Amniotic epithelial cell (primary cell): ENCODE measurements around the gene POLR3A.
"Not testable (repeated sequence)": the region's sequence is repeated elsewhere in the genome, so short reads cannot be mapped to it uniquely, and the experiment has no call there.

ENCODE experiments used
- DNase-seq: peaks from one replicate; pipeline ENCODE4 v3.0.0-alpha.2; 2010; ENCODE audit warnings: low read depth

The POLR3A gene

GRCh38 chr10:78019264-78019663, 10.1 kb downstream of the POLR3A start:
- no peak for DNase-seq

DNA sequence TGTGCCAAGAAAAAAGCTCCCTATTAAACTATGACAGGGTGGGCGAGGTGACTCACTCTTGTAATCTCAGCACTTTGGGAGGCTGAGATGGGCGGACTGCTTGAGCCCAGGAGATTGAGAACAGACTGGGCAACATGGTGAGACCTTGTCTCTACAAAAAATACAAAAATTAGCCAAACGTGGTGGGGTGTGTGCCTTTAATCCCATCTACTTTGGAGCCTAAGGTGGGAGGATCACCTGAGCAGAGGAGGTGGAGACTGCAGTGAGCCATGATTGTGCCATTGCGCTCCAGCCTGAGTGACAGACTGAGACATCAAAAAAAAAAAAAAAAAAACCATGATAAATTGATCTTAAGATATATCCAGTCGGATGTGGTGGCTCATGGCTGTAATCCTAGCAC, 11.5 kb downstream of the POLR3A start:
- no peak for DNase-seq

DNA sequence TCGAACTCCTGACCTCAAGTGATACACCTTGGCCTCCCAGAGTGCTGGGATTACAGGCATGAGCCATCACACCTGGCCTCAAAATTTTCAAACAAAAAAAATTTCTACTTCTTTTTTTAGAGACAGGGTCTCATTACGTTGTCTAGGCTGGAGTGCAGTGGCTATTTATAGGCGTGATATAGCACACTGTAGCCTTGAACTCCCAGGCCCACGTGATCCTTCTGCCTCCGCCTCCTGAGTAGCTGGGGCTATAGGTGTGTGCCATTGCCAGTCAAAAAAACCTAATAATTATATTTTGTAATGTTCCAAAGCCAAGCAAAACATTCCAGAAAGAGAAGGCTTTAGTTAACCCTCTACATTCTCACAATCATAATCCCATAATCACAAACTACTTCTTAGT, 13.8 kb downstream of the POLR3A start:
- DNase-seq: no peak

- DNase-seq: no peak
These were observed 15.8 kb downstream of the POLR3A start for GRCh38 chr10:78013564-78013963.

- no peak for DNase-seq
These were observed 18.2 kb downstream of the POLR3A start for GRCh38 chr10:78011065-78011464.

DNA sequence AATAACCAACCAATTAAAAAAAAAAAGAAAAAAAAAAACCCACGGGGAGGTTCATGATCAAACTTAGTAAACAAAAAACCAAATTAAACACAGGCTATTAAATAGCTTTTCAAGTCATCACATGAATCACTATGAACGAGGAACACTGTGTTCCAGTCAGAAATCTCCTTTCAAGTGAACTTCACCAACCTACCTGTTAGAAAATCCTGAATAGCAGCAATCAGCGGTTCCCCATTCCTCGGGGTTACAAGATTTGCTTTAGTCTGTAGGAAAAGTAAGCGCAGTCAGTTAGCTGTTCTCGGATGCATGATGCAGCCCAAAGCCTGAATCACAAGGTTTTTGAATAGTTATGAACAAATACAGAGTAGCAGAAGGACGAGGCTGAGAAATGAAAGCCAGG, 19.0 kb downstream of the POLR3A start:
- no peak for DNase-seq

DNA sequence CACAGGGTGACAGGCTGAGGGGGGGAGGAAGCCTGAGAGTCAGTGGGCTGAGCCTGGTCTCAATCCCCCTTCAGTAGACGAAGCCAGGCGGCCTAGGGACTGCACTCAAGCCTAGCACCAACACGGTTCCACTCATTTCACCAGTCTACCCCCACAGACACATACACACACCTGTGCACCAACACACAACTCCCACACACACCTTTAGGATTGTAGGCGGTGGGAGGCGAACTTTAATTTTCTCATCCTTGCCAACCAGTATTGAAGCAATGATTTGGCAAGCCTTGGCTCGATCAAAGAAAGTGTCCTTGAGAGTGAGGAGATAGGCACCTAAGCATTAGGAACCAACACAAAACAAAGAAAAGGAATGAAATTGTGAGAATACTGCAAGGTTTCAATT, 19.7 kb downstream of the POLR3A start:
- no peak for DNase-seq

DNA sequence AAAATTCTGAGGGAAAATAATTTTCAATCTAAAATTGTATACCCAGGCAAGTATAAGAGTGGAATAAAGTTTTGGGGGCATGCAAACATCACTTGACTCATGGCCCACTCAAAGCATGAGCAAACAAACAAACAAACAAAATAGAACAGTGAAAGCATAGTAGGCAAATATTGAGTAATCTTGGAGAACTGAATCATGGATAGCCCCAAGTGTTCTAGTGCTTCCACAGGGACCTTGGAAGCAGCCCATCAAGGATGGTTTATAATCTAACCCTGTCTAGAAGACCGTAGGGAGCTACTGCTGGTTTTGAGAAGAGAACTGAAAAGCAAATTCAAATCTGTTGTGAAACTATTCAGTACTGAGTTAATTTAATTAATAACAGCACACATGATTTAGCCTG, 22.1 kb downstream of the POLR3A start:
- no peak for DNase-seq

- DNase-seq: no peak
These were observed 24.9 kb downstream of the POLR3A start for GRCh38 chr10:78004215-78005026.

- peak; percentile 6 for DNase-seq
These were observed 26.6 kb downstream of the POLR3A start for GRCh38 chr10:78002541-78003288.

GRCh38 chr10:78000956-78001472, 28.3 kb downstream of the POLR3A start:
- DNase-seq: no peak

DNA sequence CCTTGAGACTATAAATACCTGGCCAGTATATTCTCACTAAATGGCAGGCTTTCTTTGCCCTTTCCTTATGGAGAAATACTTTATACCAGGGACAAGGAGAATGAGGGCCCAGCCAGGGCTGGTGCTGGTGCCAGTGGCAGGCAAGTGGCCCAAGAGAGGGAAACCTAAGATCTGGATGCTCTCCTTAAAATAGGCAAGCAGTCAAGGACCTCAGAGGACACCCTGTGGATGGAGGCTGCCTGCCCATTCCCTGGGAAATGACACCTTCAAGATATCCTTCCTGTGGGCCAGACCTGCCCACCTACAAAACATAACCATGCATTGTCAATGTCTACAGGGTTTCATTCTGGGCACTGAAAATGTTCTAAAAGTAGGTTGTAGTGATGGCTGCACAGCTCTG, 29.1 kb downstream of the POLR3A start:
- no peak for DNase-seq

DNA sequence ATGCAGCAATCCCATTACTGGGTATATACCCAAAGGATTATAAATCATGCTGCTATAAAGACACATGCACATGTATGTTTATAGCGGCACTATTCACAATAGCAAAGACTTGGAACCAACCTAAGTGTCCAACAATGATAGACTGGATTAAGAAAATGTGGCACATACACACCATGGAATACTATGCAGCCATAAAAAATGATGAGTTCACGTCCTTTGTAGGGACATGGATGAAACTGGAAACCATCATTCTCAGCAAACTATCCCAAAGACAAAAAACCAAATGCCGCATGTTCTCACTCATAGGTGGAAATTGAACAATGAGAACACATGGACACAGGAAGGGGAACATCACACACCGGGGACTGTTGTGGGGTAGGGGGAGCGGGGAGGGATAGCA, 30.5 kb downstream of the POLR3A start:
- DNase-seq: not testable (repeated sequence)

DNA sequence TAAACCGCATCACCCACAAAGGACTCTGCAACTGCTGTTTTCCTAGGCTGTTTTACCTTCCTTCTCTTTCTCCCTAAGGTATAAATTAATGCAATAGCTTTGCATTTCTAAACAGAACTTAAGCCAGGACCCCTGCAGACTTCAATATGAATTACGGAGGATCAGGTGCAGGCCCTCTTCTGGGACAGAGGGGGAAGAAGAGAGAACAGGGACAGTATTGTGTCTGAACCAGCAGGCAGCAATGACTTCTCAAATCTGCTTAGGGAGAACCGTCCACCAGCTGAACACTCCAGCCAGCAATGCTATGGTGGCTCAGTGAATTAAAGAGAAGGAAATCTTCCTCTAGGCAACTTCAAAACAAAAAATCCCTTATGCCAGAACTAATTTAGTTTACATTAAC, 35.7 kb downstream of the POLR3A start:
- DNase-seq: no peak

GRCh38 chr10:77989081-77989724, 40.1 kb downstream of the POLR3A start:
- no peak for DNase-seq

- DNase-seq: no peak
These were observed 41.6 kb downstream of the POLR3A start for GRCh38 chr10:77987671-77988255.

GRCh38 chr10:77984986-77985385, 44.3 kb downstream of the POLR3A start:
- no peak for DNase-seq

GRCh38 chr10:77983384-77984341, 45.7 kb downstream of the POLR3A start:
- DNase-seq: peak; percentile 74

GRCh38 chr10:77981281-77981680, 48.0 kb downstream of the POLR3A start:
- no peak for DNase-seq

DNA sequence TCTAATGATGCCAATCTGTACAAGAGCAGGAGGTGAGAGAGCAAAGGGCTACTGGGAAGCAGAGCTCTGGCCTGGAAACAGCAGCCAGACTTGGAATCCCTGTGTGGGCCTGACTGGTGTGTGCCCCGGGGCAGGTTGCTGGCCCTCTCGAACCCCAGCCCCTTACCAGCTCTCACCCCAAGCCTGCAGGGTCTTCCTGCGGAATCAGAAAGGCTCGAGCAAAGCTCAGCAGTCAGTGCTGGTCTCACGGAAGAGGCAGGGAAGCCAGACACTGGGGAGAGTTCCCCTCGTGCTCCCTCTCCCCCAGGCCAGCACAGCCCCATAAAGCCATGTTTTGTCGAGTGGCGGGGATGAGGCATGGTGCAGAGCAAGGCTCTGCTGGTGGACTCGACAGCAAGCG, 50.1 kb downstream of the POLR3A start:
- DNase-seq: no peak

- DNase-seq: no peak
These were observed 51.0 kb downstream of the POLR3A start for GRCh38 chr10:77978360-77978759.
